ENCODE measurements around the gene RSPH1. TPM values are rescaled to one million over a fixed set of nuclear protein-coding genes. Genes with fewer than 3 reads are reported as not detected.

Gene RSPH1
- total and polyA plus RNA-seq, 4 donors, result 0.09 to 0.17 (median 0.16) TPM; not detected in 1

GRCh38 chr21:42542596-42542995, 46.6 kb upstream of the RSPH1 start (continued):
- TF ChIP-seq, protein P1, sequence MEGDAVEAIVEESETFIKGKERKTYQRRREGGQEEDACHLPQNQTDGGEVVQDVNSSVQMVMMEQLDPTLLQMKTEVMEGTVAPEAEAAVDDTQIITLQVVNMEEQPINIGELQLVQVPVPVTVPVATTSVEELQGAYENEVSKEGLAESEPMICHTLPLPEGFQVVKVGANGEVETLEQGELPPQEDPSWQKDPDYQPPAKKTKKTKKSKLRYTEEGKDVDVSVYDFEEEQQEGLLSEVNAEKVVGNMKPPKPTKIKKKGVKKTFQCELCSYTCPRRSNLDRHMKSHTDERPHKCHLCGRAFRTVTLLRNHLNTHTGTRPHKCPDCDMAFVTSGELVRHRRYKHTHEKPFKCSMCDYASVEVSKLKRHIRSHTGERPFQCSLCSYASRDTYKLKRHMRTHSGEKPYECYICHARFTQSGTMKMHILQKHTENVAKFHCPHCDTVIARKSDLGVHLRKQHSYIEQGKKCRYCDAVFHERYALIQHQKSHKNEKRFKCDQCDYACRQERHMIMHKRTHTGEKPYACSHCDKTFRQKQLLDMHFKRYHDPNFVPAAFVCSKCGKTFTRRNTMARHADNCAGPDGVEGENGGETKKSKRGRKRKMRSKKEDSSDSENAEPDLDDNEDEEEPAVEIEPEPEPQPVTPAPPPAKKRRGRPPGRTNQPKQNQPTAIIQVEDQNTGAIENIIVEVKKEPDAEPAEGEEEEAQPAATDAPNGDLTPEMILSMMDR (IDR thresholded peaks at IDR 0.05; ENCODE audit: low read depth, low read length, missing input control), result no peak
- TF ChIP-seq YY1 (IDR thresholded peaks at IDR 0.05), result no peak

- no peak for DNase-seq (ENCODE audit: low spot score)
- no peak overlapping the region for H3K4me3 ChIP-seq (ENCODE audit: low read depth in 1 of 3, low read length in 3 of 3)
- H3K9ac ChIP-seq (ENCODE audit: low read depth in 1 of 2, low read length in 2 of 2), result no peak overlapping the region
- H3K9me3 ChIP-seq (ENCODE audit: control insufficient read depth in 4 of 4, low read length in 3 of 4), result no peaks in the 10 kb centered on the region
- 95% methylated on average over 8 of the region's 8 CpGs for WGBS
- TF ChIP-seq SP1 (IDR thresholded peaks at IDR 0.05) (no peak), GABPA (IDR thresholded peaks at IDR 0.05 in 1 of 2, conservative IDR thresholded peaks at IDR 0.05 in 1 of 2) (no peak), HNF4G (IDR thresholded peaks at IDR 0.05) (no peak), HNF4A (conservative IDR thresholded peaks at IDR 0.05) (no peak), MAX (IDR thresholded peaks at IDR 0.05) (no peak), FOXA2 (IDR thresholded peaks at IDR 0.05) (no peak), RAD21 (IDR thresholded peaks at IDR 0.05) (no peak), JUND (IDR thresholded peaks at IDR 0.05) (no peak), TAF1 (conservative IDR thresholded peaks at IDR 0.05) (no peak), YY1 (IDR thresholded peaks at IDR 0.05) (no peak), FOXA1 (IDR thresholded peaks at IDR 0.05) (no peak), EGR1 (IDR thresholded peaks at IDR 0.05; ENCODE audit: low read depth in 2 of 2) (no peak), NR2F2 (IDR thresholded peaks at IDR 0.05) (no peak), RXRA (IDR thresholded peaks at IDR 0.05) (no peak)
- TF ChIP-seq, protein P2, sequence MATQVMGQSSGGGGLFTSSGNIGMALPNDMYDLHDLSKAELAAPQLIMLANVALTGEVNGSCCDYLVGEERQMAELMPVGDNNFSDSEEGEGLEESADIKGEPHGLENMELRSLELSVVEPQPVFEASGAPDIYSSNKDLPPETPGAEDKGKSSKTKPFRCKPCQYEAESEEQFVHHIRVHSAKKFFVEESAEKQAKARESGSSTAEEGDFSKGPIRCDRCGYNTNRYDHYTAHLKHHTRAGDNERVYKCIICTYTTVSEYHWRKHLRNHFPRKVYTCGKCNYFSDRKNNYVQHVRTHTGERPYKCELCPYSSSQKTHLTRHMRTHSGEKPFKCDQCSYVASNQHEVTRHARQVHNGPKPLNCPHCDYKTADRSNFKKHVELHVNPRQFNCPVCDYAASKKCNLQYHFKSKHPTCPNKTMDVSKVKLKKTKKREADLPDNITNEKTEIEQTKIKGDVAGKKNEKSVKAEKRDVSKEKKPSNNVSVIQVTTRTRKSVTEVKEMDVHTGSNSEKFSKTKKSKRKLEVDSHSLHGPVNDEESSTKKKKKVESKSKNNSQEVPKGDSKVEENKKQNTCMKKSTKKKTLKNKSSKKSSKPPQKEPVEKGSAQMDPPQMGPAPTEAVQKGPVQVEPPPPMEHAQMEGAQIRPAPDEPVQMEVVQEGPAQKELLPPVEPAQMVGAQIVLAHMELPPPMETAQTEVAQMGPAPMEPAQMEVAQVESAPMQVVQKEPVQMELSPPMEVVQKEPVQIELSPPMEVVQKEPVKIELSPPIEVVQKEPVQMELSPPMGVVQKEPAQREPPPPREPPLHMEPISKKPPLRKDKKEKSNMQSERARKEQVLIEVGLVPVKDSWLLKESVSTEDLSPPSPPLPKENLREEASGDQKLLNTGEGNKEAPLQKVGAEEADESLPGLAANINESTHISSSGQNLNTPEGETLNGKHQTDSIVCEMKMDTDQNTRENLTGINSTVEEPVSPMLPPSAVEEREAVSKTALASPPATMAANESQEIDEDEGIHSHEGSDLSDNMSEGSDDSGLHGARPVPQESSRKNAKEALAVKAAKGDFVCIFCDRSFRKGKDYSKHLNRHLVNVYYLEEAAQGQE (IDR thresholded peaks at IDR 0.05), result no peak
- TF ChIP-seq, protein P3, sequence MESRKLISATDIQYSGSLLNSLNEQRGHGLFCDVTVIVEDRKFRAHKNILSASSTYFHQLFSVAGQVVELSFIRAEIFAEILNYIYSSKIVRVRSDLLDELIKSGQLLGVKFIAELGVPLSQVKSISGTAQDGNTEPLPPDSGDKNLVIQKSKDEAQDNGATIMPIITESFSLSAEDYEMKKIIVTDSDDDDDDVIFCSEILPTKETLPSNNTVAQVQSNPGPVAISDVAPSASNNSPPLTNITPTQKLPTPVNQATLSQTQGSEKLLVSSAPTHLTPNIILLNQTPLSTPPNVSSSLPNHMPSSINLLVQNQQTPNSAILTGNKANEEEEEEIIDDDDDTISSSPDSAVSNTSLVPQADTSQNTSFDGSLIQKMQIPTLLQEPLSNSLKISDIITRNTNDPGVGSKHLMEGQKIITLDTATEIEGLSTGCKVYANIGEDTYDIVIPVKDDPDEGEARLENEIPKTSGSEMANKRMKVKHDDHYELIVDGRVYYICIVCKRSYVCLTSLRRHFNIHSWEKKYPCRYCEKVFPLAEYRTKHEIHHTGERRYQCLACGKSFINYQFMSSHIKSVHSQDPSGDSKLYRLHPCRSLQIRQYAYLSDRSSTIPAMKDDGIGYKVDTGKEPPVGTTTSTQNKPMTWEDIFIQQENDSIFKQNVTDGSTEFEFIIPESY (IDR thresholded peaks at IDR 0.05), result no peak
- TF ChIP-seq, protein P4, sequence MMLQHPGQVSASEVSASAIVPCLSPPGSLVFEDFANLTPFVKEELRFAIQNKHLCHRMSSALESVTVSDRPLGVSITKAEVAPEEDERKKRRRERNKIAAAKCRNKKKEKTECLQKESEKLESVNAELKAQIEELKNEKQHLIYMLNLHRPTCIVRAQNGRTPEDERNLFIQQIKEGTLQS (IDR thresholded peaks at IDR 0.05), result no peak
- TF ChIP-seq, protein P1 (IDR thresholded peaks at IDR 0.05; ENCODE audit: low read depth, low read length, missing input control), result no peak
- H3K27me3 ChIP-seq (ENCODE audit: control insufficient read depth in 4 of 4, insufficient read depth in 4 of 4, low read length in 3 of 4), result no peaks in the 10 kb centered on the region
- no peak overlapping the region for H3K27ac ChIP-seq (ENCODE audit: low read depth in 1 of 2, low read length in 2 of 2)
- no peaks in the 10 kb centered on the region for H3K4me1 ChIP-seq (ENCODE audit: control insufficient read depth in 4 of 4, insufficient read depth in 4 of 4, low read length in 3 of 4)
- H3K36me3 ChIP-seq (ENCODE audit: control insufficient read depth in 4 of 4, insufficient read depth in 3 of 4, low read depth in 1 of 4, low read length in 3 of 4), result peaks cover under 1 to 18% (median 12%) of the 10 kb centered on the region in 4 donors
These were observed 46.2 kb upstream of the RSPH1 start for GRCh38 chr21:42542196-42542595.
